Glutamatergic neuron (in vitro differentiated cells): ENCODE measurements around the gene ART3. TPM values are rescaled to one million over a fixed set of nuclear protein-coding genes. Genes with fewer than 3 reads are reported as not detected.

Experiments
- DNase-seq: peaks from one replicate; pipeline ENCODE4 v3.0.0; 2022
- H3K27ac Mint-ChIP-seq: one replicate; pipeline ENCODE4 v1.8.0; 2020; ENCODE audit warnings: mild to moderate bottlenecking, mixed read lengths, inconsistent platforms; ENCODE audit not compliant: unreplicated experiment
- H3K27me3 Mint-ChIP-seq: one replicate; pipeline ENCODE4 v1.8.0; 2020; ENCODE audit warnings: mild to moderate bottlenecking, moderate library complexity, mixed read lengths, inconsistent platforms; ENCODE audit not compliant: unreplicated experiment
- H3K36me3 Mint-ChIP-seq: one replicate; pipeline ENCODE4 v1.8.0; 2020; ENCODE audit warnings: mild to moderate bottlenecking, mixed read lengths, inconsistent platforms; ENCODE audit not compliant: unreplicated experiment
- H3K4me1 Mint-ChIP-seq: one replicate; pipeline ENCODE4 v1.8.0; 2020; ENCODE audit warnings: mild to moderate bottlenecking, low read depth, mixed read lengths, inconsistent platforms; ENCODE audit not compliant: unreplicated experiment
- H3K4me3 Mint-ChIP-seq: one replicate; pipeline ENCODE4 v1.8.0; 2020; ENCODE audit warnings: mild to moderate bottlenecking, mixed read lengths, inconsistent platforms; ENCODE audit not compliant: unreplicated experiment
- H3K9me3 Mint-ChIP-seq: one replicate; pipeline ENCODE4 v1.8.0; 2020; ENCODE audit warnings: mild to moderate bottlenecking, moderate library complexity, mixed read lengths, inconsistent platforms; ENCODE audit not compliant: unreplicated experiment
- total RNA-seq: library from RNA; stranded (reverse); fragmentation: NEBNext Ultra II Directional; extraction: Animal tissue kit (Norgen Biotek cat#: 25700); gene quantifications from one replicate; pipeline ENCODE4 v1.2.1, GENCODE V29; 2021; ENCODE audit not compliant: unreplicated experiment
- TF ChIP-seq, protein P1 (sequence below): fragments of 200-600 bp; sonication (generic); IDR thresholded peaks from one replicate; pipeline ENCODE4 v1.5.0; 2021; ENCODE audit not compliant: partially characterized antibody, unreplicated experiment

The ART3 gene
- total RNA-seq, 1 donor from 2014 or later, result not detected

DNA sequence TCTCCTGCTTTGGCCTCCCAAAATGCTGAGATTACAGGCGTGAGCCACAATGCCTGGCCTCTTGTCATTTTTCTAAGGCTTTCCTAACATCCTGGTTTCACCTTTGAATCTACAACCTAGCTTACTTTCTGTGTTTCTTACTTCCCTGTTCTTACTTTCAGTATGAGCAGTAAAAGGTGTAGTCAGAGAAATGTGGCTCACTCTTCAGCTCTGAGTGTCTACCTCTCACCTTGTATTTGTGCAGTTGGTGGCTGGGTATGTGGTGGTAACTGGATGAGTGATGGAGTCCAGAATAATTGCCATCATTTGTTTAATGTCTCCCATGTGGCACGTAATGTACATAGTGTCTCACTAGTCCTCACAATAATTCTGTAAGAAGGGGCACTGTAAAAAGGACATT, 19.5 kb upstream of the ART3 start:
- H3K27ac Mint-ChIP-seq, result no peak overlapping the region
- H3K27me3 Mint-ChIP-seq, result no peaks in the 10 kb centered on the region
- no peak for DNase-seq
- H3K4me1 Mint-ChIP-seq, result peaks cover 4% of the 10 kb centered on the region
- H3K9me3 Mint-ChIP-seq, result no peaks in the 10 kb centered on the region
- H3K36me3 Mint-ChIP-seq, result no peaks in the 10 kb centered on the region
- TF ChIP-seq, protein P1, sequence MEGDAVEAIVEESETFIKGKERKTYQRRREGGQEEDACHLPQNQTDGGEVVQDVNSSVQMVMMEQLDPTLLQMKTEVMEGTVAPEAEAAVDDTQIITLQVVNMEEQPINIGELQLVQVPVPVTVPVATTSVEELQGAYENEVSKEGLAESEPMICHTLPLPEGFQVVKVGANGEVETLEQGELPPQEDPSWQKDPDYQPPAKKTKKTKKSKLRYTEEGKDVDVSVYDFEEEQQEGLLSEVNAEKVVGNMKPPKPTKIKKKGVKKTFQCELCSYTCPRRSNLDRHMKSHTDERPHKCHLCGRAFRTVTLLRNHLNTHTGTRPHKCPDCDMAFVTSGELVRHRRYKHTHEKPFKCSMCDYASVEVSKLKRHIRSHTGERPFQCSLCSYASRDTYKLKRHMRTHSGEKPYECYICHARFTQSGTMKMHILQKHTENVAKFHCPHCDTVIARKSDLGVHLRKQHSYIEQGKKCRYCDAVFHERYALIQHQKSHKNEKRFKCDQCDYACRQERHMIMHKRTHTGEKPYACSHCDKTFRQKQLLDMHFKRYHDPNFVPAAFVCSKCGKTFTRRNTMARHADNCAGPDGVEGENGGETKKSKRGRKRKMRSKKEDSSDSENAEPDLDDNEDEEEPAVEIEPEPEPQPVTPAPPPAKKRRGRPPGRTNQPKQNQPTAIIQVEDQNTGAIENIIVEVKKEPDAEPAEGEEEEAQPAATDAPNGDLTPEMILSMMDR, result no peak
- no peak overlapping the region for H3K4me3 Mint-ChIP-seq

DNA sequence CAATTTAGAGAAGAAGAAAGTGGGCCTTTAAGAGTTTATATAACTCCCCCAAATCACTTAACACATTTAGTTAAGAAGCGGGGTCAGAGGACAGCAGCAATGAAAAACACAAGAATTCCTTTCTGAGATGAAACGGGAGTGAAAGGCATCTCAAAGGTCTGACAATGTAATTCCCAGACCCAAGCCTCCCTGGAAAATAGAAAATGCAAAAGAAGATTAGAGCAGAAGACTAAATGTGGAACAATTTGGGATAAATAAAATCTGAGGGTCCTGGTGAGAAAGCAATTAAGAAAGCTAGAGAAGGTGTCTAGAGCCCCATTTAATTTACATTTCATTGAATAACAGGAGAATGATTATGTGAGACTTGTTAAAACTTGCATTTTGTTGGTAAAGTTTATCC, 19.1 kb upstream of the ART3 start:
- DNase-seq, result no peak
- no peaks in the 10 kb centered on the region for H3K27me3 Mint-ChIP-seq
- no peak overlapping the region for H3K27ac Mint-ChIP-seq
- H3K36me3 Mint-ChIP-seq, result no peaks in the 10 kb centered on the region
- peaks cover 4% of the 10 kb centered on the region for H3K4me1 Mint-ChIP-seq
- H3K4me3 Mint-ChIP-seq, result no peak overlapping the region
- TF ChIP-seq, protein P1, result no peak
- no peaks in the 10 kb centered on the region for H3K9me3 Mint-ChIP-seq

DNA sequence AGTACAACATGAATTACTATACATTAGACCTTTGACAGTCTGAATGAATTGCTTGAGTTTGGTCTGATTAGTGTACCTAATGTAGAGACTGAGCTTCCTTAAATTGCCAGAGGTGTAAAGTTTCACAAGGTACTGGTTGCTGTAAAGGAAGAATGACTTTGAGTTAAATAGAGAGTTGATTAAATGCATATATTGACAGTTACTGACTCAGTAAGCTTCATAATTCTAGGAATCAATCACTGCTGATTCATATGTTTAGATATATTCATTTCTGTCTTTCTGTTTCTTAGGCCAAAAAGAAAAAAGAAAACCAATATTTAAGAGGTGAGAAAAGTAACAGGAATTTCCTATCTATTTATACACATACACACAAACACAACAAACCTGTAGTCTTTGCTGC, 16.2 kb upstream of the ART3 start:
- no peak overlapping the region for H3K27ac Mint-ChIP-seq
- no peaks in the 10 kb centered on the region for H3K9me3 Mint-ChIP-seq
- H3K27me3 Mint-ChIP-seq, result no peaks in the 10 kb centered on the region
- no peaks in the 10 kb centered on the region for H3K36me3 Mint-ChIP-seq
- no peak for DNase-seq
- TF ChIP-seq, protein P1, result no peak
- H3K4me1 Mint-ChIP-seq, result peaks cover 4% of the 10 kb centered on the region
- no peak overlapping the region for H3K4me3 Mint-ChIP-seq

DNA sequence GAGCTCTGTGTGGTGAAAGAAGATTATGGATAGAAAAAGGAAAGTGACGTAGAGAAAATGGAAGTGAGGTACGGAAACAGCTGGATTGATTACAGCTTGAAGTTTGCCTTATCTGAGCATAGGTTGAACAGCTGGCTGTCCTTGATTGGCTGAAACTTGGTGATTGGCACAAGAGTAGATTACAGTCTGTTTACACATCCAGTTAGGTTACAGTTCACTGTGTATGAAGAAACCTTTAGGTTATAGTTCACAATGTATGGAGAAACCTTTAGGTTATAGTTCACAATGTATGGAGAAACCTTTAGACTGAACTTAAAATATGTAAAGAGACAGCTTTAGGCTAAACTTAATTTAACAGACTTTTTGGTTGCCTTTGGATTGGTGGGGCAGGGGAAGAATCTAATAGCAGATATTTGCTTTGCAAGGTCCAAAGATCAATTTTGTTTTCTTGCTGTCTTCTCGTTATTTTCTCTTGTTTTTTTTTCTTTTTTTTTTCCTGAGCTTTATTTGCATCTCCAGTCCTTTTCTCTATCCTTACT, 15.6 kb upstream of the ART3 start:
- Mint-ChIP-seq H3K27me3 (no peaks in the 10 kb centered on the region), H3K4me1 (peaks cover 4% of the 10 kb centered on the region), H3K36me3 (no peaks in the 10 kb centered on the region), H3K9me3 (no peaks in the 10 kb centered on the region), H3K4me3 (no peak overlapping the region), H3K27ac (no peak overlapping the region)
- TF ChIP-seq, protein P1, result no peak
- no peak for DNase-seq

DNA sequence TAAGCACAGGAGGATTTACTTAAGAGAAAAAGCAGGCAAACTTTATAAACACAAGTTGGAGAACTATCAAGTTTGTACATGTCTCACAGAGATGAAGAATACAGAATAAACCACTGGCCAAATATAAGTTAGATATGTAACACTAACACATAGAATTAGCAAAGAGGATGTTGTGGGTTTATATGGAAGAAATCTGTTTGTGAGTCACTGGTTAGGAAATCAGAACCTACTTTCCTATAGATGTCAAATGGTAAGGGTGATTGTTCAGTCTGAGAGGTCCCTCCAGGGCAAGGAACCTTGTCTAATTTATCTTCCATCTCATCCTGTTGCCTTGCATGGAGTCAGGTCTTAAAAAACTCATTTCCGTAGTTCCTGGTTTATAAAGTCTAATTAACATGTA, 14.8 kb upstream of the ART3 start:
- Mint-ChIP-seq H3K27me3 (no peaks in the 10 kb centered on the region), H3K9me3 (no peaks in the 10 kb centered on the region), H3K4me1 (peaks cover 4% of the 10 kb centered on the region), H3K27ac (no peak overlapping the region), H3K36me3 (no peaks in the 10 kb centered on the region), H3K4me3 (no peak overlapping the region)
- TF ChIP-seq, protein P1, result no peak
- no peak for DNase-seq
